HEK293T (cell line): ENCODE data around the gene DNM1L.

Experiments
- FOXM1 ChIP-seq: fragments of 450-650 bp; IDR thresholded peaks from 2 replicates; pipeline ENCODE4 v1.6.1; 2017; ENCODE audit warnings: mild to moderate bottlenecking, borderline replicate concordance
- SUZ12 ChIP-seq: fragments of 450-650 bp; IDR thresholded peaks from 2 replicates; pipeline ENCODE4 v1.6.1; 2016; ENCODE audit warnings: mild to moderate bottlenecking
- TARDBP ChIP-seq: fragments of 450-650 bp; IDR thresholded peaks from 2 replicates; pipeline ENCODE4 v1.6.1; 2016

- TF ChIP-seq FOXM1 (no peak), TARDBP (no peak), SUZ12 (no peak)
These were observed 23.4 kb downstream of the DNM1L start for GRCh38 chr12:32702473-32702872.
